GM19324 (cell line): ENCODE results near the gene HAUS1.
A peak's percentile ranks its signal among the peaks of the same experiment; 100 is the strongest.
"Not testable (repeated sequence)": the region's sequence is repeated elsewhere in the genome, so short reads cannot be mapped to it uniquely, and the experiment has no call there.

Experiments
- ATAC-seq: cut with Tn5 transposase; IDR thresholded peaks from one replicate; pipeline ENCODE4 v1.9.1; 2021; ENCODE audit warnings: mild to moderate bottlenecking, moderate library complexity; ENCODE audit not compliant: unreplicated experiment, low FRiP score

HAUS1 gene

GRCh38 chr18:46155641-46156051 is 51.5 kb downstream of the HAUS1 start:
- ATAC-seq: no peak

GRCh38 chr18:46156124-46156745 is 52.0 kb downstream of the HAUS1 start:
- no peak for ATAC-seq

DNA sequence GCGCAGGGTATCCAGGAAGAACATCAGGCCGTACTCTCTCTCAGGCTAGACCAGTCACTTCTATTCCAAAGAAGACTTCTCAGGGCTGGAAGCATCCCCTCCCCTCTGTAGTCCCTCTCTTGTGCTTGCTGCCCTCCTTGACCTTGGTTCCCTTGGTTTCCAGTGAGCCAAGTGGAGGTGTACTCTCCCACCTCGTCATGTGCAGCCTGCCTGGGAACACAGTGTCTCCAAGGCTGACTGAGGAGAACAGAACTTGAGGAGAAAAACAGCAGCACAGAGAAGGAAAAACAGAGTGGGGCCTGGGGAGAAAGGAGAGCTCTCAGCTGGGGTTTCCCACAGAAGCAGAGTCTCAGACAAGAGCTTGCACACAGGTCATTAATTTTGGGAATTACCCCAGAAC is 52.7 kb downstream of the HAUS1 start:
- ATAC-seq: no peak

GRCh38 chr18:46158499-46158898 is 54.3 kb downstream of the HAUS1 start:
- ATAC-seq: no peak

GRCh38 chr18:46160050-46160798 is 56.0 kb downstream of the HAUS1 start:
- no peak for ATAC-seq

DNA sequence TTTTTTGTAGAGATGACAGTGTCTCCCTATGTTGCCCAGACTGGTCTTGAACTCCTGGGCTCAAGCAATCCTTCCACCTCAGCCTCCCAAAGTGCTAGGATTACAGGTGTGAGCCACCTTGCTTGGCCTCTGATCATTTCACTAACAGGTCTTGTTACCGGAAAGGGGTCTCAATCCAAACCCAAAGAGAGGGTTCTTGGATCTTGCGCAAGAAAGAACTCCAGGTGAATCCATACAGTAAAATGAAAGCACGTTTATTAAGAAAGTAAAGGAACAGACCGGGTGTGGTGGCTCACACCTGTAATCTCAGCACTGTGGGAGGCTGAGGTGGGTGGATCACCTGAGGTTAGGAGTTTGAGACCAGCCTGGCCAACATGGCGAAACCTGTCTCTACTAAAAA is 56.7 kb downstream of the HAUS1 start:
- not testable (repeated sequence) for ATAC-seq

- no peak for ATAC-seq
Observed at GRCh38 chr18:46161703-46162396, 57.7 kb downstream of the HAUS1 start.

GRCh38 chr18:46163091-46163490 is 58.9 kb downstream of the HAUS1 start:
- ATAC-seq: no peak

DNA sequence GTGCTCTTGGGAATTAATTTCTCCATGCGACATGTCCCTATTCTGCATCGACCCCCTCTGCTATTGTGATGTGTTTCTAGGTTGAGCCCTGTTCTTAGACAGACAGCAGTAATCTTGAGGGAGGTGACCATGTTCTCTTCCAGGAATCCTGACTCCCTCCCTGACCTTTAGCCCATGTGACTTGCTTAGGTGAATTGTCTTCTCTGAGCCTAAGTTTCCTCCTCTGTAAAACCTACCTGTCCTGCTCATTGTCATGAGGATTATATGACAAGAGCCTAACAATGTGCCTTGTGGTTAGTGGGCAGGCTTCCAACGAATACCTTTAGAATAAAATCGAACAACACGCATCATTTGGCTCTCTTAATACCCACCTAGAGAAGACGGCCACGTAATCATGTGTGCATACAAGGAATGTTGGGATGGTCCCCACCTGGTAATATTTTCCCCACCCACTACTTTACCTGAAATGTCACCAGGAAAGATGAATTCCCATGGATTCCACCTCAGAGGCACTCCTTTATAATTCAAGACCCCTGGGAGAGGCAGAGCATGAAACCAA is 59.8 kb downstream of the HAUS1 start:
- ATAC-seq: no peak

DNA sequence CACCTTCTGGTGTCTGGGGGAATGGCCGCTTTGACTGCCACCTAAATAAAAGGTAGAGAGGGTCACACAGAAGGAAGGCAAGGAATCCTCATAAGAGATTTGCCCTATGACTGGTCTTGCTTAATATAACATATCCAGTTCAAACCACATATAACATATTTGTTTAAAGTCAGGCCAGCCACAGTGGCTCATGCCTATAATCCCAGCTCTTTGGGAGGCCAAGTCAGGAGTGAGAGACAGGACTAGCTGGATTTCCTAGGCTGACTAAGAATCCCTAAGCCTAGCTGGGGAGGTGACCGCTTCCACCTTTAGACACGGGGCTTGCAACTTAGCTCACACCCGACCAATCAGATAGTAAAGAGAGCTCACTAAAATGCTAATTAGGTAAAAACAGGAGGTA is 60.3 kb downstream of the HAUS1 start:
- ATAC-seq: not testable (repeated sequence)

DNA sequence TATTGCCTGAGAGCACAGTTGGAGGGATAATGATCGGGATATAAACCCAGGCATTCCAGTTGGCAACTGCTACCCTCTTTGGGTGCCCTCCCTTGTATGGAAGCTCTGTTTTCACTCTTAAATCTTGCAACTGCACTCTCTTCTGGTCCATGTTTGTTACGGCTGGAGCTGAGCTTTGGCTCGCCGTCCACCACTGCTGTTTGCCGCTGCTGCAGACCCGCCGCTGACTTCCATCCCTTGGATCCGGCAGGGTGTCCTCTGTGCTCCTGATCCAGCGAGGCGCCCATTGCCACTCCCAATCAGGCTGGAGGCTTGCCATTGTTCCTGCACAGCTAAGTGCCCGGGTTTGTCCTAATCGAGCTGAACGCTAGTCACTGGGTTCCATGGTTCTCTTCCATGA is 60.7 kb downstream of the HAUS1 start:
- ATAC-seq: no peak

GRCh38 chr18:46166261-46166970 is 62.2 kb downstream of the HAUS1 start:
- ATAC-seq: no peak

- peak; percentile 94 for ATAC-seq
Observed at GRCh38 chr18:46167971-46168370, 63.8 kb downstream of the HAUS1 start.

DNA sequence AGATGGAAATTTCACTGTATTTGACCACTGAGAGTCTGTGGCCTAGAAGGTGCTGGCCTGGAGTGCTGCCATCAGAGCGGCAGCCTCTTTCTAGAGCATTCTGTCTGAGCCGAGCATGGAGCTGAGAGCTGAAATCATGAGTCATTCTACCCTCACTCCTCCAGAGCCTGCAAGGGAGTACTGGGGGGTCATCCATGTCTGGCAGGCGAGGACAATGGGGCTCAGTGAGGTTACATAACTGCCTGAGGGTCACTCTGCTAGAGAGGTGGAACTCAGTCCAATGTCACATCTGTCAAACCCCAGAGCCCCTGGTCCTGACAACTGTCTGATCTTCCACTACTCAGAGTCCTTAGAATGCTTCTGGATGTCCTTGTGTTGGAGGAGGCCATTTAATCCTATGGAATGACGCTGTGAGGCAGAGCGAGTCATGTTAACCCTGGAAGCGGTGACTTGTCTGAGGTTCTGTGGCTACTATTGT is 65.3 kb downstream of the HAUS1 start:
- ATAC-seq: no peak

DNA sequence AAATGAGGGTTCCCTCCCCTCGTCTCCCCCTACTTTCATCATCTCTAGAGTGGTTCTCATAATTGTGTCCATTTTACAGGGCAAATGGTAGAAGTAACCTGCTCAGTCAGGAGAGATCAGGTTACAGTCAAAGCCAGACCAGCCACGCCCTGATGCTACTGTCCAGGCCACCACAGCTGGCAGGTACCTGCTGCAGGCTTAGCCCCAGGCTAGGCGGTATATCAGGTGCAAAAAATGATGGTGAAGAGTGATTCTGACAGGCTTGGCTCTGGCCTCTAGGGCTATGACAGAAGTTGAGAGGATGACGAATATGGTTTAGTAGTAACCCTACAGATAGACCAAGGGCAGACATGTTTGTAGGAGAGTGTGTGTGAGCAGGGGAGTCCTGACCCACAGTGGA is 67.1 kb downstream of the HAUS1 start:
- no peak for ATAC-seq

DNA sequence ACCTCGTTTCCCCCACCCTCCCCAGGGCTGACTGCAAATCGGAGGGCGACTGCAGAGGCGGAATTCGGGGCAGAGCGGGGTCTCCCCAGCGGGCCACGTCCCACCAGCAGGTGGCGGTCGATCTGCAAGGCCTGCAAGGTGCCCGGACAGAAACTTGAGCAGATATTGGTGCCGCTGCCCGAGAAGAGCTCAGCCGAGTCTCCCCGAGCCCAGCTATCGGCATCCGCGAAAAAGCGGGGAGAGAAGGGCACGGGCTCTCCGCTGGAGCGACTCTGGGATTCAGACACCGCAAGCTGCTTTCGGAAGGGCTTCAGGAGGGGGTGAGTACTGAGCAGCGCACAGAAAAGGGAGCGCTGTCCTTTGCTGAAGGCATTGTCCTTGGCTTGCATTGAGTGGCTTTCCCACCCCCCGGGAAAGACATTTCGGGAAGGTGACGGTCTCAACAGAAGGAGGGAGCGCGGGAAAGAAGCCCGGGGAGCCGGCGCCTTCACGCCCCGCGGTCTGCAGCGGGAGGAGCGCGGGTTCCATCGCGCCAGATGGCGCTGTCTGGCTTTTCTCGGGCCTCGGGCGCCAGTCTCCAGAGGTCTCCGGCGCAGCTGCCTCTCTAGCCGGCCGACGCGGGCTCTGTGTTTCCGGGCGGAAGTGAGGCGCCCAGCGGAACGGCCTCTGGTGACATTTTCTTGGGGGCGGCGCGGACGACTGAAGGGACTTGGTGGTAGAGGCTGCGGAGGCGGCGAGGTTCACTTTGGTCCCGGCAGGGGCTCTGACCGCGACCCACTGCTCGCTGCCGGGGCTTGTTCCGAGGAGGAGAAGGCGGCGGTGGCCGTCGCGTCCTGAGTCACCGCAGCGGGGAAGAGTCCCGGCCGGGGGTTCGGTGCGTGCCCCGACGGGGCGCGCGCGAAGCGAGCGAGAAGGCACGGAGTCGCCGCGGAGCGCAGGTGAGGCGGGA is 69.5 kb downstream of the HAUS1 start:
- peak; percentile 91 for ATAC-seq

DNA sequence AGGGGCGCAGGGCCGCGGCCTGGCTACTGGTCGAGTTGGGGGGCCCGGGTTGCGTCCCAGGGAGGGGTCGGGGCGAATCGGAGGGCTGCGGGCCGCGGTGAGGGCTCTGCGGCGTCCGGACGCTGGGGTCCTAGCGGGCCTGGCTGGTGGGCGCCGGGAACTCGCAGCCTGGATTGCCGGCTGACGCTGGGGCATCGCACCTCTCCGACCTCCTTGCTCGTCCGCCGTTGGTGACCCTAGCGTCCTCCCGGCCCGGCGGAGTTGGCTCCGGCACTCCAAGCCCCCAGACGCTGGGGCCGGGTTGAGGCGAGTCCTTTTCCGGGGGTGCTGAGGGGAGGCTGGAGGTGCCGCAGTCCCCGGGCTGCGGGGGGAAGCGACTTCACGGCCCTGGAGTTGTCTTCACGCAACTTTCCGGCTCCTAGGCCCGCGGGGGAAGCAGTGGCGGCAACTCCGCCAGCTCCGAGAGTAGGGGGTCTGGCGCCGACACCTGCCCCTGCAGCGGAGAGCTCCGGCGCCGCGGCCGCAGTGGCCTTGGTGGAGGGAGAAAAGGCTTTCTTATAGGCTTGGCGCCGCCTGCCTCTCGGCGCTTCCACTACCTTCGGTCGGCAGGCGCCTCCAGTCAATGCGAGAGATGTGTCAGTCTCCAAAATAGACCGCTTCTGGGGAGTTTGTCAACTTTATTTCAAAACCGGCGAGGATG is 70.3 kb downstream of the HAUS1 start:
- peak; percentile 13 for ATAC-seq

DNA sequence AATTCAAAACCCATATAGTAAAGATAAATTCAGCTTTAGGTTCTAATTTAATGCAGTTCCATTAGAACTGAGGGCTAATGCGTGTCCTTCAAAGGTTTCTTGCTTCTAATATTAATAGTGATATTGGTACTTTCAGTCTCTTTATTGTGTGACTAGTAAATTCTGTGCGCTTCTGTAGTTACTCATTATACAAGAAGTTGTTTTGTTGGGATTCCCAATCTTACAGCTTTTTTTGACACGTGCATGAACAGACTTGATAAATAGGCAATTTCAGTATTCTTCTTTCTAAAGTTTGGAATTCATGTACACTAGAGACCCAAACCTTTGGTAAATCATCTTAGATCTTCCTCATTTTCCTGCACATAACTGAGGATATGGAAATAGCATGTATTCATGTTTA is 71.8 kb downstream of the HAUS1 start:
- no peak for ATAC-seq
